ENCODE results near the gene RNF214. TPM values are rescaled to one million over a fixed set of nuclear protein-coding genes. Genes with fewer than 3 reads are reported as not detected.

Gene RNF214
- total RNA-seq = 6.2 and 6.4 TPM in 2 replicates

GRCh38 chr11:117232092-117232878, at the start of gene RNF214:
RNF214 (plus strand) TSS chr11:117232671; CDS start chr11:117234273, 1,602 bp downstream.

GRCh38 chr11:117199053-117199915, 33.2 kb upstream of the RNF214 start, which contains the start of gene TAGLN:
TAGLN (plus strand) TSS chr11:117199370; CDS start chr11:117203014, 3,644 bp downstream.

GRCh38 chr11:117231842-117232091, 704 bp upstream of the RNF214 start, which contains the start of gene PCSK7:
PCSK7 (minus strand) TSS chr11:117232073; CDS start chr11:117229844, 2,229 bp downstream.

GRCh38 chr11:117290809-117291396, 58.4 kb downstream of the RNF214 start, which contains the start of gene BACE1-AS:
BACE1-AS (plus strand) TSS chr11:117291346.

GRCh38 chr11:117316197-117316961, 83.9 kb downstream of the RNF214 start, which contains the start of gene BACE1:
BACE1 (minus strand) TSS chr11:117316256; CDS start chr11:117315795, 461 bp downstream.

GRCh38 chr11:117327567-117328374, 95.3 kb downstream of the RNF214 start, which contains the start of gene CEP164:
CEP164 (plus strand) TSS chr11:117327854; CDS start chr11:117338587, 10,733 bp downstream.

Other genes with a start within 250 kb of the RNF214 start
- 9.2 and 11.7 TPM in 2 replicates for gene SIK3, start 134.2 kb upstream of the RNF214 start, total RNA-seq
- 62.1 and 73.5 TPM in 2 replicates for gene PAFAH1B2, start 88.4 kb upstream of the RNF214 start, total RNA-seq
- 10.3 and 10.9 TPM in 2 replicates for gene SIDT2, start 53.9 kb upstream of the RNF214 start, total RNA-seq
- 492 and 515 TPM in 2 replicates for gene TAGLN, start 33.3 kb upstream of the RNF214 start, total RNA-seq
- 34.0 and 34.5 TPM in 2 replicates for gene PCSK7, start 598 bp upstream of the RNF214 start, total RNA-seq
- gene BACE1-AS, start 58.7 kb downstream of the RNF214 start, total RNA-seq = 2.2 and 2.5 TPM in 2 replicates
- 20.5 and 22.7 TPM in 2 replicates for gene BACE1, start 83.6 kb downstream of the RNF214 start, total RNA-seq
- 17.5 and 19.0 TPM in 2 replicates for gene CEP164, start 95.2 kb downstream of the RNF214 start, total RNA-seq